PC-9 (cell line): ENCODE data around the gene P3H3. TPM values are rescaled to one million over a fixed set of nuclear protein-coding genes. Genes with fewer than 3 reads are reported as not detected.

ENCODE experiments used
- BruUV-seq: library from RNA; stranded (reverse); fragments of 400-500 nt; replicated peaks from 2 replicates; lab custom pipeline; 2021; lab: Mats Ljungman, UMichigan
- CTCF ChIA-PET: fragments of 300-600 bp; sonication (Branson Sonifier 250); formaldehyde crosslinking; loops from one replicate; lab custom pipeline; 2022; ENCODE audit warnings: antibody characterized with exemption; lab: Charles Lee
- POLR2A ChIA-PET: fragments of 300-600 bp; sonication (Branson Sonifier 250); formaldehyde crosslinking; loops from one replicate; lab custom pipeline; 2022; ENCODE audit warnings: antibody characterized with exemption; ENCODE audit not compliant: unreplicated experiment; lab: Charles Lee
- DNase-seq, 2 experiments: peaks; one replicate each; pipeline versions ENCODE4 v3.0.0 to v3.0.0-alpha.2; 2015 to 2022; ENCODE audit warnings: mixed read lengths in 1 of 2
- H2AFZ ChIP-seq: fragments of 200-600 bp; sonication (generic); 2 replicates; pipeline ENCODE4 v1.8.1; 2017; ENCODE audit warnings: antibody characterized with exemption
- H3F3A ChIP-seq: fragments of 200-600 bp; sonication (generic); 2 replicates; pipeline ENCODE4 v1.8.1; 2017; ENCODE audit warnings: antibody characterized with exemption, mild to moderate bottlenecking, low read depth; ENCODE audit not compliant: insufficient read depth
- H3K27ac ChIP-seq: fragments of 200-600 bp; sonication (generic); 2 replicates; pipeline ENCODE4 v1.6.1; 2016; ENCODE audit warnings: mixed run types
- H3K27me3 ChIP-seq: fragments of 200-600 bp; sonication (generic); 2 replicates; pipeline ENCODE4 v1.6.1; 2016; ENCODE audit warnings: low read depth, mixed run types; ENCODE audit not compliant: insufficient read depth
- H3K36me3 ChIP-seq: fragments of 200-600 bp; sonication (generic); 2 replicates; pipeline ENCODE4 v1.6.1; 2016; ENCODE audit warnings: low read depth, mixed run types
- H3K4me1 ChIP-seq: fragments of 200-600 bp; sonication (generic); replicated peaks from 2 replicates; pipeline ENCODE4 v1.6.1; 2016; ENCODE audit warnings: mixed run types; ENCODE audit not compliant: insufficient read depth
- H3K4me2 ChIP-seq: fragments of 200-600 bp; sonication (generic); 2 replicates; pipeline ENCODE4 v1.6.1; 2017; ENCODE audit warnings: mixed run types
- H3K4me3 ChIP-seq: fragments of 200-600 bp; sonication (generic); 2 replicates; pipeline ENCODE4 v1.6.1; 2016; ENCODE audit warnings: mixed run types
- H3K79me2 ChIP-seq: fragments of 200-600 bp; sonication (generic); 2 replicates; pipeline ENCODE4 v1.6.1; 2017; ENCODE audit warnings: low read depth, mixed run types
- H3K9me2 ChIP-seq: fragments of 200-600 bp; sonication (generic); 2 replicates; pipeline ENCODE4 v1.8.1; 2017; ENCODE audit warnings: mild to moderate bottlenecking; ENCODE audit not compliant: insufficient read depth
- H3K9me3 ChIP-seq: fragments of 200-600 bp; sonication (generic); 2 replicates; pipeline ENCODE4 v1.8.1; 2016; ENCODE audit warnings: low read depth; ENCODE audit not compliant: insufficient read depth
- H4K20me1 ChIP-seq: fragments of 200-600 bp; sonication (generic); 2 replicates; pipeline ENCODE4 v1.8.1; 2017; ENCODE audit not compliant: insufficient read depth
- EZH2 ChIP-seq: fragments of 200-600 bp; sonication (generic); IDR thresholded peaks from 2 replicates; pipeline ENCODE4 v1.8.0; 2017; ENCODE audit warnings: antibody characterized with exemption, low read depth
- intact Hi-C: fragments of 100-400 bp; cut with micrococcal nuclease; formaldehyde crosslinking; loops from one replicate; pipeline ENCODE4 v1.10.0; 2022; ENCODE audit not compliant: unreplicated experiment
- total RNA-seq: library from RNA; stranded (reverse); gene quantifications from 2 replicates; pipeline ENCODE4 v1.2.3, GENCODE V29; 2021
- TF ChIP-seq, protein P1 (sequence below): fragments of 200-600 bp; sonication (generic); conservative IDR thresholded peaks from 2 replicates; pipeline ENCODE4 v1.6.1; 2017; ENCODE audit warnings: mixed run types, antibody characterized with exemption, mild to moderate bottlenecking, moderate library complexity

Gene P3H3
- total RNA-seq, 1 experiment from 2014 or later: 0.52 TPM

DNA sequence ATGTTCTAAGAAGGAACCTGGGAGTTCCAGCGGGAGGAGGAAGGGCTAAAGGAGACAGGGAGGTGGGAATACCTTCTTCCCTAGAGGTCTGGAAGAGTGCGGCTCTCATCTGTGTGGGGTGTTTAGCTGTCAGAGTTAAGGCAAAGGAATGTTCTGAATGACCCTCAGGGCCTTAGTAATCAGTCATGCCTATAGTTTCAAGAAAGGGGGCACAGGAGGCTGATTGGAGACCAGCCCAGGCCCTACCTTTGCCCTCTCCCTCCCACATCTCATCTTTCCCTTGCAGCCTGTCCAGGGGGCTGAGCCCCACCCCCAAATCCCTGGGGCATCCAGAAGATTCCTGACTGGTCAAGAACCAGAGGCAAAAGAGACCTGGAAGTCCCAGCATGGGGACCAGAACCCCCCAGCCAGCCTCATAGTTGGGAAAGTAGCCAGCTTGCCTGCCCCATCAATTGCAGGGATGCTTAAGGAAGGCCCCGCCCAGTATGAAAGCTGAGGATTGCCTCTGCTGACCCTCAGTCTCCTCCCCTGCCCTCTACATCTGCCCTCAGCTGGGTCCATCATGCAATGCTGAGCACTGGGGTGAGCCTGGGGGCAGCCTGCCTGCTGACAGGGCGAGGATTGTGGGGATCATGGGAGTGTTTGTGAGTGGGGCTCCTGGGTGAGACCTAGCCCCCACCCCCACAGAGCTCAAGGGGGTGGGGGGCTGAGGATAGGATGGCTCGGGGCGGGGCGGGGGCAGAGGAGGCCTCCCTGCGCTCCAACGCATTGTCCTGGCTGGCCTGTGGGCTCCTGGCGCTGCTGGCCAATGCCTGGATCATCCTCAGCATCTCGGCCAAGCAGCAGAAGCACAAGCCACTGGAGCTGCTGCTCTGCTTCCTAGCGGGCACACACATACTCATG is 4.8 kb upstream of the P3H3 start:
- CTCF ChIA-PET: interaction anchor here (0.6 to 1.4 kb wide), 2 partner anchors 40 to 70 kb away, joined by 3 to 4 read pairs; partner anchors contain the start of gene MLF2
- H3F3A ChIP-seq: no peaks in the 10 kb centered on the region; the same call in 1 of the 2 replicates
- DNase-seq: no peak
- no peak overlapping the region for H3K27ac ChIP-seq
- H3K27me3 ChIP-seq: peaks cover 90% of the 10 kb centered on the region
- TF ChIP-seq, protein P1, sequence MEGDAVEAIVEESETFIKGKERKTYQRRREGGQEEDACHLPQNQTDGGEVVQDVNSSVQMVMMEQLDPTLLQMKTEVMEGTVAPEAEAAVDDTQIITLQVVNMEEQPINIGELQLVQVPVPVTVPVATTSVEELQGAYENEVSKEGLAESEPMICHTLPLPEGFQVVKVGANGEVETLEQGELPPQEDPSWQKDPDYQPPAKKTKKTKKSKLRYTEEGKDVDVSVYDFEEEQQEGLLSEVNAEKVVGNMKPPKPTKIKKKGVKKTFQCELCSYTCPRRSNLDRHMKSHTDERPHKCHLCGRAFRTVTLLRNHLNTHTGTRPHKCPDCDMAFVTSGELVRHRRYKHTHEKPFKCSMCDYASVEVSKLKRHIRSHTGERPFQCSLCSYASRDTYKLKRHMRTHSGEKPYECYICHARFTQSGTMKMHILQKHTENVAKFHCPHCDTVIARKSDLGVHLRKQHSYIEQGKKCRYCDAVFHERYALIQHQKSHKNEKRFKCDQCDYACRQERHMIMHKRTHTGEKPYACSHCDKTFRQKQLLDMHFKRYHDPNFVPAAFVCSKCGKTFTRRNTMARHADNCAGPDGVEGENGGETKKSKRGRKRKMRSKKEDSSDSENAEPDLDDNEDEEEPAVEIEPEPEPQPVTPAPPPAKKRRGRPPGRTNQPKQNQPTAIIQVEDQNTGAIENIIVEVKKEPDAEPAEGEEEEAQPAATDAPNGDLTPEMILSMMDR: no peak
- TF ChIP-seq EZH2: no peak
- no peaks in the 10 kb centered on the region for H3K36me3 ChIP-seq
- H3K9me2 ChIP-seq: no peaks in the 10 kb centered on the region
- no peak overlapping the region for H3K4me3 ChIP-seq
- no peaks in the 10 kb centered on the region for H3K79me2 ChIP-seq
- BruUV-seq: no TSS peak
- no peak overlapping the region for H2AFZ ChIP-seq
- no peak overlapping the region for H3K4me2 ChIP-seq
- intact Hi-C loops: loop anchor here (2.0 kb wide), 1 partner anchor 207 kb away; no protein-coding TSS in a partner anchor
- no peaks in the 10 kb centered on the region; the same call in 1 of the 2 replicates for H3K4me1 ChIP-seq
- H4K20me1 ChIP-seq: no peaks in the 10 kb centered on the region
- POLR2A ChIA-PET: no interaction called here
- H3K9me3 ChIP-seq: no peaks in the 10 kb centered on the region

DNA sequence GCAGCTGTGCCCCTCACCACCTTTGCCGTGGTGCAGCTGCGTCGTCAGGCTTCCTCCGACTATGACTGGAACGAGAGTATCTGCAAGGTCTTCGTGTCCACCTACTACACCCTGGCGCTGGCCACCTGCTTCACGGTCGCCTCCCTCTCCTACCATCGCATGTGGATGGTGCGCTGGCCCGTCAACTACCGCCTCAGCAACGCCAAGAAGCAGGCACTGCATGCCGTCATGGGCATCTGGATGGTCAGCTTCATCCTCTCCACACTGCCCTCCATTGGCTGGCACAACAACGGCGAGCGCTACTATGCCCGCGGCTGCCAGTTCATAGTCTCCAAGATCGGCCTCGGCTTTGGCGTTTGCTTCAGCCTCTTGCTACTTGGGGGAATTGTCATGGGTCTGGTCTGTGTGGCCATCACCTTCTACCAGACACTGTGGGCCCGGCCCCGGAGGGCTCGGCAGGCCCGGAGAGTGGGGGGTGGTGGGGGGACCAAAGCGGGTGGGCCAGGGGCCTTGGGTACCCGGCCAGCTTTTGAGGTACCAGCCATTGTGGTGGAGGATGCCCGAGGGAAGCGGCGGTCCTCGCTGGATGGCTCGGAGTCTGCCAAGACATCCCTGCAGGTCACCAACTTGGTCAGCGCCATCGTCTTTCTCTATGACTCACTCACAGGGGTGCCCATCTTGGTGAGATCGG is 4.0 kb upstream of the P3H3 start:
- H3K4me3 ChIP-seq: no peak overlapping the region
- no peak overlapping the region for H2AFZ ChIP-seq
- H3K4me2 ChIP-seq: no peak overlapping the region
- no TSS peak for BruUV-seq
- POLR2A ChIA-PET: interaction anchor here (0.6 kb wide), 1 partner anchor 488 kb away, joined by 3 read pairs; no protein-coding TSS in a partner anchor
- DNase-seq: no peak
- no peaks in the 10 kb centered on the region for H3K79me2 ChIP-seq
- no peaks in the 10 kb centered on the region for H3K36me3 ChIP-seq
- peaks cover 97% of the 10 kb centered on the region for H3K27me3 ChIP-seq
- no peak for TF ChIP-seq EZH2
- TF ChIP-seq, protein P1: no peak
- H3K9me2 ChIP-seq: no peaks in the 10 kb centered on the region
- H3K4me1 ChIP-seq: no peaks in the 10 kb centered on the region; the same call in 1 of the 2 replicates
- H3F3A ChIP-seq: no peaks in the 10 kb centered on the region; the same call in 1 of the 2 replicates
- CTCF ChIA-PET: interaction anchor here (0.6 to 1.4 kb wide), 4 partner anchors 12 to 151 kb away, joined by 3 to 7 read pairs (median 4); partner anchors contain the start of gene MLF2
- H4K20me1 ChIP-seq: no peaks in the 10 kb centered on the region
- H3K27ac ChIP-seq: no peak overlapping the region
- intact Hi-C loops: loop anchor here (2.0 kb wide), 1 partner anchor 207 kb away; no protein-coding TSS in a partner anchor
- no peaks in the 10 kb centered on the region for H3K9me3 ChIP-seq

DNA sequence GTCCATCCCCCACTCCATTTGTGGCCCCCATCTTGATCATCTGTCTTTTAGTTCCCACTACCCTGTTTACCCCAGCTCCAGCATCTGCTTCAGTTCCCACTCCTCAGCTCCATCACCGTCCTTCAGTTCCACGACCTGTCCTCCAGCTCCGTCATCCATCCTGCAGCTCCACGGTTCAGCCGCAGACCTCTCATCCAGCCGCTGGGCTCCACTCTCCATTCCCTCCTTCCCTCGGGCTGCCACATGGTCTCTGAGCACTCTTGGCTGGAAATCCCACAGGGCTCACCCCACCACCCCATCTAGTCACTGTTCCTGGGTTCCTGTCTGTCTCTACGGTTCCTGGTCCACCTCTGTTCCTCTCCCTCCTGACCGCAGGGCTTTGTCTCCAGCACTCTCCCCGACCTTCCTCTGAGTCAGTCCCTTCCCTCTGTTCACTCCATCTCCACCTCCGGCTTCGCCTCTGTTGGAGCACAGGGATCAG is 3.3 kb upstream of the P3H3 start:
- CTCF ChIA-PET: interaction anchor here (0.6 to 1.3 kb wide), 6 partner anchors 13 to 152 kb away, joined by 3 to 7 read pairs (median 4); partner anchors contain the start of genes MLF2 and ZNF384
- intact Hi-C loops: loop anchor here (1.0 to 5.0 kb wide), 6 partner anchors 46 to 258 kb away; partner anchors contain the start of genes MLF2, NOP2 and ZNF384
- Histone ChIP-seq H3K27ac (no peak overlapping the region), H3K9me2 (no peaks in the 10 kb centered on the region), H3K36me3 (no peaks in the 10 kb centered on the region), H3K4me2 (no peak overlapping the region), H3K79me2 (no peaks in the 10 kb centered on the region), H3K4me1 (no peaks in the 10 kb centered on the region; the same call in 1 of the 2 replicates), H2AFZ (no peak overlapping the region), H3K27me3 (peaks cover 97% of the 10 kb centered on the region), H4K20me1 (no peaks in the 10 kb centered on the region), H3F3A (no peaks in the 10 kb centered on the region; the same call in 1 of the 2 replicates), H3K4me3 (no peak overlapping the region), H3K9me3 (no peaks in the 10 kb centered on the region)
- BruUV-seq: no TSS peak
- no peak for DNase-seq
- TF ChIP-seq, protein P1: no peak
- POLR2A ChIA-PET: interaction anchor here (0.6 kb wide), 1 partner anchor 488 kb away, joined by 3 read pairs; no protein-coding TSS in a partner anchor
